Stimulated activated CD4-positive, alpha-beta T cell treated with anti-CD3 and anti-CD28 coated beads, Interleukin-1b, Interleukin-23, amount 100 ng/mL, for 1 hour (primary cell): ENCODE data around the gene RAB11FIP2.
A peak's percentile ranks its signal among the peaks of the same experiment; 100 is the strongest.
"Not testable (repeated sequence)": the region's sequence is repeated elsewhere in the genome, so short reads cannot be mapped to it uniquely, and the experiment has no call there.

Experiments used
- DNase-seq, 2 donors: peaks; one replicate each; pipeline ENCODE4 v3.0.0-alpha.2; 2020; ENCODE audit warnings: low read depth in 2 of 2

The RAB11FIP2 gene

GRCh38 chr10:118046395-118047156 lies at the start of gene RAB11FIP2:
Gene RAB11FIP2 (minus strand): TSS chr10:118046941. CDS start chr10:118046163, 778 bp downstream.
- peak; percentile 81 to 95 for DNase-seq

GRCh38 chr10:118096022-118096421 lies 49.3 kb upstream of the RAB11FIP2 start:
- DNase-seq, result no peak

- DNase-seq, result no peak
Measured at GRCh38 chr10:118092209-118092608, 45.5 kb upstream of the RAB11FIP2 start.

- no peak for DNase-seq
Measured at GRCh38 chr10:118080817-118081216, 34.1 kb upstream of the RAB11FIP2 start.

- no peak for DNase-seq
Measured at GRCh38 chr10:118076705-118077104, 30.0 kb upstream of the RAB11FIP2 start.

GRCh38 chr10:118072840-118073239 lies 26.1 kb upstream of the RAB11FIP2 start:
- DNase-seq, result no peak

GRCh38 chr10:118067389-118067788 lies 20.6 kb upstream of the RAB11FIP2 start:
- DNase-seq, result not testable (repeated sequence)

- no peak for DNase-seq
Measured at GRCh38 chr10:118062798-118063238, 16.1 kb upstream of the RAB11FIP2 start.

- no peak for DNase-seq
Measured at GRCh38 chr10:118058371-118058770, 11.6 kb upstream of the RAB11FIP2 start.

GRCh38 chr10:118057361-118057760 lies 10.6 kb upstream of the RAB11FIP2 start:
- no peak for DNase-seq

- no peak for DNase-seq
Measured at GRCh38 chr10:118054383-118054782, 7.6 kb upstream of the RAB11FIP2 start.

- no peak for DNase-seq
Measured at GRCh38 chr10:118052816-118053215, 6.1 kb upstream of the RAB11FIP2 start.

GRCh38 chr10:118047880-118048279 lies 1.1 kb upstream of the RAB11FIP2 start:
- DNase-seq, result no peak

GRCh38 chr10:118047157-118047719 lies 497 bp upstream of the RAB11FIP2 start:
- DNase-seq, result no peak

- DNase-seq, result peak in 1 of 2 donors; percentile 1
Measured at GRCh38 chr10:118045837-118046394, 825 bp downstream of the RAB11FIP2 start.

- no peak for DNase-seq
Measured at GRCh38 chr10:118045158-118045836, 1.4 kb downstream of the RAB11FIP2 start.

- no peak for DNase-seq
Measured at GRCh38 chr10:118042827-118043242, 3.9 kb downstream of the RAB11FIP2 start.

- no peak for DNase-seq
Measured at GRCh38 chr10:118042336-118042735, 4.4 kb downstream of the RAB11FIP2 start.

- no peak for DNase-seq
Measured at GRCh38 chr10:118041316-118041715, 5.4 kb downstream of the RAB11FIP2 start.

- no peak for DNase-seq
Measured at GRCh38 chr10:118036281-118036875, 10.4 kb downstream of the RAB11FIP2 start.

- DNase-seq, result no peak
Measured at GRCh38 chr10:118035354-118036005, 11.3 kb downstream of the RAB11FIP2 start.
